Mucosa of descending colon (tissue), 3 donors: ENCODE measurements around the gene ASB9. TPM values are rescaled to one million over a fixed set of nuclear protein-coding genes. Genes with fewer than 3 reads are reported as not detected.
"Not testable (repeated sequence)": the region's sequence is repeated elsewhere in the genome, so short reads cannot be mapped to it uniquely, and the experiment has no call there.

Source experiments
- ATAC-seq: fragments of 200-7000 bp; cut with Tn5 transposase; one replicate; pipeline ENCODE4 v1.9.1; 2020; ENCODE audit warnings: mild to moderate bottlenecking, moderate library complexity
- DNase-seq, 3 donors: peaks; one replicate each; pipeline ENCODE4 v3.0.0-alpha.2; 2020
- H3K36me3 ChIP-seq: fragments of 200-600 bp; one replicate; pipeline ENCODE4 v1.8.0; 2021; ENCODE audit warnings: low read depth, mild to moderate bottlenecking
- H3K4me1 ChIP-seq: fragments of 200-600 bp; one replicate; pipeline ENCODE4 v1.8.0; 2021; ENCODE audit warnings: low read depth, mild to moderate bottlenecking
- H3K4me3 ChIP-seq: fragments of 200-600 bp; one replicate; pipeline ENCODE4 v1.8.0; 2021; ENCODE audit warnings: mild to moderate bottlenecking
- H3K9me3 ChIP-seq: fragments of 200-600 bp; one replicate; pipeline ENCODE4 v1.8.0; 2021; ENCODE audit warnings: mild to moderate bottlenecking
- intact Hi-C, 2 donors: fragments of 100-400 bp; cut with DNase I in 1 of 2; cut with micrococcal nuclease in 1 of 2; formaldehyde crosslinking; loops; one replicate each; pipeline versions ENCODE4 v1.11.0 to v1.11.1; 2022; cut with DNase I, micrococcal nuclease
- total RNA-seq, 3 donors: library from RNA; stranded (reverse); fragmentation: NEBNext Ultra II Directional in 2 of 3; extraction: Animal tissue kit (Norgen Biotek cat#: 25700) in 2 of 3; gene quantifications; one replicate each; pipeline versions ENCODE4 v1.2.1 to v1.2.4, GENCODE V29; 2021 to 2023
- TF ChIP-seq, protein P1 (sequence below): fragments of 200-600 bp; IDR thresholded peaks from one replicate; pipeline ENCODE4 v1.8.0; 2022; ENCODE audit warnings: antibody characterized with exemption, mild to moderate bottlenecking
- donor health status: DM: no; HTN: no; CAD: no; lungs with moderate emphysema.
- donor health status: DM: no; HTN: no; CAD: no.
- donor health status: DM: no; HTN: yes; CAD: no.

The ASB9 gene
- total RNA-seq, 3 donors from 2014 or later: 0.63 to 2.7 (median 1.3) TPM

DNA sequence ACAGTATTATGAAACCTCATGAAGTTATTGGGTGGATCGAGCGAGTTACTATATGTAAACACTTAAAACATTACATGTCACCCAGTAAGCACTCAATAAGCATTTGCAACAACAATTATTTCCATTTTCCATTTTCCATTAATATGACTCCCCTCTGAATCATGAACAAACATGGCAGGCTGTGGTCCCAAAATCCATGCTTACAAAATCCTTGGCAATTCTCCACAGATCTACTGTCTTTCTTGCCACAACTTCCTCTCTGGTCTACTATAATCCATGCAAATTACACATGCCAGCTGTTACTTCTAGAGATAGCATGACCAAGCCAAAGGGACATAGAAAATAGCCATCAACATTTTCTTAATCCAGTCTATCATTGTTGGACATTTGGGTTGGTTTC is 23.6 kb upstream of the ASB9 start:
- Histone ChIP-seq H3K9me3 (no peaks in the 10 kb centered on the region), H3K4me1 (no peaks in the 10 kb centered on the region), H3K4me3 (no peak overlapping the region), H3K36me3 (no peaks in the 10 kb centered on the region)
- DNase-seq (no peak), ATAC-seq (no peak)
- intact Hi-C loops: no loop called here
- TF ChIP-seq, protein P1, sequence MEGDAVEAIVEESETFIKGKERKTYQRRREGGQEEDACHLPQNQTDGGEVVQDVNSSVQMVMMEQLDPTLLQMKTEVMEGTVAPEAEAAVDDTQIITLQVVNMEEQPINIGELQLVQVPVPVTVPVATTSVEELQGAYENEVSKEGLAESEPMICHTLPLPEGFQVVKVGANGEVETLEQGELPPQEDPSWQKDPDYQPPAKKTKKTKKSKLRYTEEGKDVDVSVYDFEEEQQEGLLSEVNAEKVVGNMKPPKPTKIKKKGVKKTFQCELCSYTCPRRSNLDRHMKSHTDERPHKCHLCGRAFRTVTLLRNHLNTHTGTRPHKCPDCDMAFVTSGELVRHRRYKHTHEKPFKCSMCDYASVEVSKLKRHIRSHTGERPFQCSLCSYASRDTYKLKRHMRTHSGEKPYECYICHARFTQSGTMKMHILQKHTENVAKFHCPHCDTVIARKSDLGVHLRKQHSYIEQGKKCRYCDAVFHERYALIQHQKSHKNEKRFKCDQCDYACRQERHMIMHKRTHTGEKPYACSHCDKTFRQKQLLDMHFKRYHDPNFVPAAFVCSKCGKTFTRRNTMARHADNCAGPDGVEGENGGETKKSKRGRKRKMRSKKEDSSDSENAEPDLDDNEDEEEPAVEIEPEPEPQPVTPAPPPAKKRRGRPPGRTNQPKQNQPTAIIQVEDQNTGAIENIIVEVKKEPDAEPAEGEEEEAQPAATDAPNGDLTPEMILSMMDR: no peak

DNA sequence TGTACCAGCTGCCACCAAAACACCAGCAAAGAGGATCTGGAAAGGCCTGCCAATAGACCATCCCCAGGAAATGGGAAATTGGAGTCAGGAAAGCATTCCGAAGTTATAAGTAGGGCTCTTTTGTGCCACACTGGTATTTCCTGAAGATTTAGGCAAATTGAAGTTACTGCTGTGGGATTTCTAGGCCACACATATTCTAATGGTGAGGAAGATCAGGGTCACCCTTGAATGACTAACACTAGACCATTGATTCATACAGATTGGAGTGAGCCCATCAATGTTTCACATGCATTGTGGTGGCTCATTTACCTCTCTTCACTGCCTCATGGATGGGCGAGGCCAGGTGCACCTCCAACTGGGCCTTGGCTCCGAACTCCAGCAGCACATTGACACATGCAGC is 23.0 kb upstream of the ASB9 start:
- no peak overlapping the region for H3K4me3 ChIP-seq
- TF ChIP-seq, protein P1: no peak
- no peak for ATAC-seq
- H3K9me3 ChIP-seq: no peaks in the 10 kb centered on the region
- intact Hi-C loops: no loop called here
- no peaks in the 10 kb centered on the region for H3K36me3 ChIP-seq
- no peaks in the 10 kb centered on the region for H3K4me1 ChIP-seq
- DNase-seq: no peak

DNA sequence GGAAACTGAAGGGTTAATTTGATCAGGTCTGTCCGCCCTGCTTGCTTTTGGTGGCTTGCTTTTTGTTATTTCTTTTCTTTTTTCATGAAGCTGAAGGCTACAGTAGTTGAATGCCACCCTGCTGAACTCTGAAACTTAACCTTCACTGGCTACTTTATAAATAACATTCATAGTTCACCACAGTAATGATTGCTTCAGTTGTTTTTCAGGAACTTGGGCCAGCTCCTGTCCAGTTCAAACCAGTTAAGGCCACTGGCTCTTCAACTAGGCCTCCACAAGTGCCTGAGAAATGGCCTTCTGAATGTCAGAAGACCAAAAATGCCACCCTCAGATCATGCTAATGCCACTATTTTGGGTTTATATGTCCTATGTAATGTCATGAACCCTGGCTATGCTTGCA is 7.7 kb upstream of the ASB9 start:
- Histone ChIP-seq H3K4me3 (no peak overlapping the region), H3K4me1 (no peaks in the 10 kb centered on the region), H3K36me3 (no peaks in the 10 kb centered on the region), H3K9me3 (no peaks in the 10 kb centered on the region)
- intact Hi-C loops: no loop called here
- TF ChIP-seq, protein P1: no peak
- DNase-seq (no peak), ATAC-seq (no peak)

DNA sequence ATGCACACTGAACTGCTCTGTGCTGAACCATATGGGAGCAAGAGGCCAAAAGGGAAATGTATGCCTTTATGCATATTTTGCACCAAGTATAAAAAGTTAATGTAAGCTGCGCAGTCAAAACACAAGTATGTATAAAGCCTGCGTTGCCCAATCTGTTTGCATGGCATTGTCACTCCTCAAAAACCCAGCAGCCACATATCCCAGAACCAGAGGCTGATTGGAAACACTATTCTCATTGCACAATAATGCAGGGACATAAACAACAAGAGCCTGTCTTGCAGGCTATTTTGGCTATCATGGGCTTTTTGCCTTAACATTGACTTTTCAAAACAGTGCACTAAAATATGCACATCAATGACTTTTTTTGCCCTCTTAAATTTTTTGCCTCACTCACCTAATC is 5.1 kb upstream of the ASB9 start:
- Histone ChIP-seq H3K36me3 (no peaks in the 10 kb centered on the region), H3K4me1 (no peaks in the 10 kb centered on the region), H3K9me3 (no peaks in the 10 kb centered on the region), H3K4me3 (no peak overlapping the region)
- TF ChIP-seq, protein P1: no peak
- ATAC-seq (no peak), DNase-seq (no peak)
- intact Hi-C loops: no loop called here

DNA sequence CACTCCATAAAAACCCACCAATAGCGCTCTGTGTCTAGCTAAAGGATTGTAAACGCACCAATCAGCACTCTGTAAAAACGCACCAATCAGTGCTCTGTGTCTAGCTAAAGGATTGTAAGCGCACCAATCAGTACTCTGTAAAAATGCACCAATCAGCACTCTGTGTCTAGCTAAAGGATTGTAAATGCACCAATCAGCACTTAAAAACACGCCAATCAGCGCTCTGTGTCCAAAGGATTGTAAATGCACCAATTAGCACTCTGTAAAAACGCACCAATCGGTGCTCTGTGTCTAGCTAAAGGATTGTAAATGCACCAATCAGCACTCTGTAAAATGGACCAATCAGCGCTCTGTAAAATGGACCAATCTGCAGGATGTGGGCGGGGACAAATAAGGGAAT is 3.4 kb upstream of the ASB9 start:
- H3K36me3 ChIP-seq, intact Hi-C loops, DNase-seq, H3K9me3 ChIP-seq, H3K4me3 ChIP-seq, ATAC-seq, H3K4me1 ChIP-seq: not testable (repeated sequence)

DNA sequence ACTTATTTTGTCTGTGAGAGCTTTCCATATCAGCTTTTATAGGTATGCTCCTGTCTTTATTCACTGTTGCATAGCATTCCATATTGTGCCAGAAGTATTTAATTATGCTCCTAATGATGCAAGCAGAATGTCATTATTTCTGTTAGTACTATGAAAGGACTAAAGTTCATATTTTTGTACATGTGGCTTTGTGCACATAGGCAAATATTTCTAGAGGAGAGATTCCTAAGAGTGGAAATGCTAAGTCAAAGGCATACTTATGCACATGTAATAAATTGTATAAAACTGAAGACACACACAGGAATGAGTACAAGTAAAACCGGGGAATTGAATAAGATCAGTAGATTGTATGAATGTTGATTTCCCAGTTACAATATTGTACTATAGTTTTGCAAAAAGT is 1.9 kb upstream of the ASB9 start:
- Histone ChIP-seq H3K36me3 (no peaks in the 10 kb centered on the region), H3K4me3 (no peak overlapping the region), H3K4me1 (no peaks in the 10 kb centered on the region), H3K9me3 (no peaks in the 10 kb centered on the region)
- ATAC-seq (no peak), DNase-seq (no peak)
- intact Hi-C loops: no loop called here
- TF ChIP-seq, protein P1: no peak
